ENCODE data around the gene SLC30A7. TPM values are rescaled to one million over a fixed set of nuclear protein-coding genes. Genes with fewer than 3 reads are reported as not detected.

The SLC30A7 gene
- total and polyA plus RNA-seq, 7 donors = 1.0 to 5.7 (median 4.8) TPM

DNA sequence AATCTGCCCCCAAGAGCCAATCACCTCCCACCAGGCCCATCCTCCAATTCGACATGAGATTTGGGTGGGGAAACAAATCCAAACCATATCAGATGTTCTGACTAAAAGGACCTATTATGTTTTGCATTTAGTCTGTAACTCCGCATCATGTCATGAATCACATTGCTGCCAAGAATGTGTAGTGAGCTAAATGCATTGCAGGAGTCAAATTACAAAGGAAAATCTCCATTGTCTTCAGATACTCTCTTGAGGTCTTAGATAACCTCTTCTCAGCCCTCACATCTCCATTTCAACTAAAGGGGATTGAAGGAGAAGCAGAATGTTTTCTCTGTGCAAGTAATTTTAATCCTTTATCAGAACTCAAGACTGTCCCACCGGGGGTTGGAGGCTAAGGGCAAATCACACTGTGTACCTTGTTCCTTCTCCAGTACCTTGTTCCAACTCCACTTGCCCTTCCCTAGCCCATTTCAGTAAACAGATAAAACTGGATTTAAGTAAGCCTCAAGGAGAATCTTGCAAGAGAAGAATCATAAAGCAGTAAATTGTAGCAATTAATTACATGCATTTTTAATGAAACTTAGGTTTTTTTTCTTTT, 35.4 kb upstream of the SLC30A7 start:
- H3K36me3 ChIP-seq (ENCODE audit: insufficient read depth in 1 of 2, low read depth in 1 of 2) = no peaks in the 10 kb centered on the region
- ATAC-seq = no peak
- H3K4me3 ChIP-seq = no peak overlapping the region
- DNase-seq = no peak
- no peak for TF ChIP-seq CTCF (IDR thresholded peaks at IDR 0.05)
- no peak overlapping the region for H3K27ac ChIP-seq
- no peaks in the 10 kb centered on the region for H3K9me3 ChIP-seq
- H3K4me1 ChIP-seq = no peaks in the 10 kb centered on the region
- intact Hi-C loops (cut with DNase I) = no loop called here
- 31 to 46% (median 32%) methylated on average over 3 of the region's 3 CpGs for whole genome bisulfite sequencing, 3 donors
- H3K27me3 ChIP-seq (ENCODE audit: insufficient read depth in 3 of 3, low read length in 2 of 3) = peaks cover 0 to 4% (median 0%) of the 10 kb centered on the region in 3 donors

DNA sequence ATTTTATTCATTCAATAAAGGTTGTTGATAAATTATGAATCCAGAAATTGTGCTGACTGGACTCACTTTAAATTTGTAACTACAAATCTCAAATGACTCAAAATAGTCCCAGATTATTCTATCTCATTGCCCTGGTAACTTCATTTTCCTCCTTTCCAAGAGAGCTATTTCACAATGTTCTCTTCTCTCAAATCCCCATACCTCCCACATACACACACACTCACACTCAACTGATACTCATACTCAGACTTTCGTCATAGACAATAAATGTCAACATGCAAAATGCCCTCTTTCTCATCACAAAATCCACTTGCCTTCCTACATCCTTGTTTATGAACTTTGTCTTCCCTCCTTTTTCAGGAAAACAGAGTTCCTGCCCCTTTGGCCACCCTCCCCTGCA, 34.5 kb upstream of the SLC30A7 start:
- intact Hi-C loops (cut with DNase I) = no loop called here
- ATAC-seq = no peak
- WGBS, 3 donors = 81 to 94% (median 87%) methylated on average over 1 of the region's 1 CpG

GRCh38 chr1:100862591-100862990, 33.3 kb upstream of the SLC30A7 start:
- intact Hi-C loops (cut with DNase I) = no loop called here
- H3K4me1 ChIP-seq = no peaks in the 10 kb centered on the region
- H3K9me3 ChIP-seq = no peaks in the 10 kb centered on the region
- 80 to 88% (median 83%) methylated on average over 2 of the region's 2 CpGs for WGBS, 3 donors
- peaks cover 0 to 4% (median 0%) of the 10 kb centered on the region in 3 donors for H3K27me3 ChIP-seq (ENCODE audit: insufficient read depth in 3 of 3, low read length in 2 of 3)
- no peak for ATAC-seq
- no peak overlapping the region for H3K27ac ChIP-seq
- no peak for DNase-seq
- no peaks in the 10 kb centered on the region for H3K36me3 ChIP-seq (ENCODE audit: insufficient read depth in 1 of 2, low read depth in 1 of 2)
- no peak overlapping the region for H3K4me3 ChIP-seq
- no peak for TF ChIP-seq CTCF (IDR thresholded peaks at IDR 0.05)

More for the DNA sequence above, 34.5 kb upstream of the SLC30A7 start:
- no peaks in the 10 kb centered on the region for H3K9me3 ChIP-seq
- peaks cover 0 to 4% (median 0%) of the 10 kb centered on the region in 3 donors for H3K27me3 ChIP-seq (ENCODE audit: insufficient read depth in 3 of 3, low read length in 2 of 3)
- H3K4me3 ChIP-seq = no peak overlapping the region
- H3K36me3 ChIP-seq (ENCODE audit: insufficient read depth in 1 of 2, low read depth in 1 of 2) = no peaks in the 10 kb centered on the region
- TF ChIP-seq CTCF (IDR thresholded peaks at IDR 0.05) = no peak
- H3K4me1 ChIP-seq = no peaks in the 10 kb centered on the region
- H3K27ac ChIP-seq = no peak overlapping the region
- no peak for DNase-seq

GRCh38 chr1:100866041-100866900, 29.6 kb upstream of the SLC30A7 start:
- WGBS, 3 donors = 30 to 43% (median 32%) methylated on average over 5 of the region's 5 CpGs
- Histone ChIP-seq H3K27ac (no peak overlapping the region), H3K4me3 (no peak overlapping the region), H3K4me1 (no peaks in the 10 kb centered on the region), H3K9me3 (no peaks in the 10 kb centered on the region), H3K27me3 (ENCODE audit: insufficient read depth in 3 of 3, low read length in 2 of 3) (peaks cover 0 to 4% (median 0%) of the 10 kb centered on the region in 3 donors), H3K36me3 (ENCODE audit: insufficient read depth in 1 of 2, low read depth in 1 of 2) (no peaks in the 10 kb centered on the region)
- DNase-seq (no peak), ATAC-seq (peak in 1 of 4 donors; percentile 51)
- TF ChIP-seq CTCF (IDR thresholded peaks at IDR 0.05) = peak; percentile 57
- intact Hi-C loops (cut with DNase I) = loop anchor here (5.0 kb wide), 3 partner anchors 259 to 1054 kb away; no protein-coding TSS in a partner anchor
